Fibroblast of mammary gland (primary cell): ENCODE measurements around the gene TIMM17A.

Experiments used
- DNase-seq: peaks from one replicate; pipeline ENCODE4 v3.0.0-alpha.2; 2010; ENCODE audit warnings: low read depth
- H3K4me3 ChIP-seq: 2 replicates; pipeline ENCODE4 v1.5.1; 2011; ENCODE audit warnings: low read depth, mild to moderate bottlenecking, low read length, moderate library complexity; ENCODE audit not compliant: control insufficient read depth
- TF ChIP-seq, protein P1 (sequence below): conservative IDR thresholded peaks from 2 replicates; pipeline ENCODE4 v1.5.1; 2011; ENCODE audit warnings: low read depth, low read length, inconsistent platforms; ENCODE audit not compliant: control insufficient read depth, insufficient read depth

TIMM17A gene

DNA sequence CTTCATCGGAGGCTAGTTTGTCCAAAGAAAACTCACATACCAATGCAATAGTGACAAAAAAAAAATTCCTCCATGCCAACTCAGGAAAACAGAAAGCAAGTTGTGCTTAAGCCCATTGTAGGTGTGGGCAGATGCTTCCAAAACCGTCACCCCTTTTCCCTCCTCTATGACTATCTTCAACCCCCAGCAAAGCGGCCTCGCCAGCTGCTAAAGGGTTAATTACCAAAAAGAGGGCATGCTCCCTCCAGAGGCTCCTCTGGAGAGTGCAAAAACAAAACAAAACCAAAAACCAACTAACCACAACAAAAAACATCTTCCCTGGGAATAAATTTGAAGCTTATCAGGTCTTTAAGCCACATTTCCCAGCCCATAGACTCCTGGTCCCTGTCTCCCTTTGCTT, 10.1 kb upstream of the TIMM17A start:
- TF ChIP-seq, protein P1, sequence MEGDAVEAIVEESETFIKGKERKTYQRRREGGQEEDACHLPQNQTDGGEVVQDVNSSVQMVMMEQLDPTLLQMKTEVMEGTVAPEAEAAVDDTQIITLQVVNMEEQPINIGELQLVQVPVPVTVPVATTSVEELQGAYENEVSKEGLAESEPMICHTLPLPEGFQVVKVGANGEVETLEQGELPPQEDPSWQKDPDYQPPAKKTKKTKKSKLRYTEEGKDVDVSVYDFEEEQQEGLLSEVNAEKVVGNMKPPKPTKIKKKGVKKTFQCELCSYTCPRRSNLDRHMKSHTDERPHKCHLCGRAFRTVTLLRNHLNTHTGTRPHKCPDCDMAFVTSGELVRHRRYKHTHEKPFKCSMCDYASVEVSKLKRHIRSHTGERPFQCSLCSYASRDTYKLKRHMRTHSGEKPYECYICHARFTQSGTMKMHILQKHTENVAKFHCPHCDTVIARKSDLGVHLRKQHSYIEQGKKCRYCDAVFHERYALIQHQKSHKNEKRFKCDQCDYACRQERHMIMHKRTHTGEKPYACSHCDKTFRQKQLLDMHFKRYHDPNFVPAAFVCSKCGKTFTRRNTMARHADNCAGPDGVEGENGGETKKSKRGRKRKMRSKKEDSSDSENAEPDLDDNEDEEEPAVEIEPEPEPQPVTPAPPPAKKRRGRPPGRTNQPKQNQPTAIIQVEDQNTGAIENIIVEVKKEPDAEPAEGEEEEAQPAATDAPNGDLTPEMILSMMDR, result peak; percentile 49
- H3K4me3 ChIP-seq, result peak overlapping the region; percentile 58
- DNase-seq, result no peak

DNA sequence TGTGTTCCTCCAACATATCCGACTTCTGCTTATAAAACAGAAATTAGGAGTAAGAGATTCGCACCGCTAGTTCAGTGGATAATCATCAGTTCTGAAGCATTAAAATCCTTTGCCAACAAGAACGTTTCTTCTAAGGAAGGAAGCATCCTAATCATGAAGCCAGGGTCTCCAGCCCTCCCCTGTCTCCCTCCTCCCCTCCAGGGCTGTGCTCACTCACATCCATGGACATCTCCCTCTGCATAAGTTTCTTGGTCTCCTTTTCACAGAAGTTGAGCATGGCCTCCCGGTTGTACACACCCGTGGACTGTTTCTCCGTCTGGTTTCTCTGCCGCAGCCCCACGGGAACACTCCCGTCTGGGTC, 9.5 kb upstream of the TIMM17A start:
- no peak for DNase-seq
- H3K4me3 ChIP-seq, result peak overlapping the region; percentile 58
- TF ChIP-seq, protein P1, result no peak

DNA sequence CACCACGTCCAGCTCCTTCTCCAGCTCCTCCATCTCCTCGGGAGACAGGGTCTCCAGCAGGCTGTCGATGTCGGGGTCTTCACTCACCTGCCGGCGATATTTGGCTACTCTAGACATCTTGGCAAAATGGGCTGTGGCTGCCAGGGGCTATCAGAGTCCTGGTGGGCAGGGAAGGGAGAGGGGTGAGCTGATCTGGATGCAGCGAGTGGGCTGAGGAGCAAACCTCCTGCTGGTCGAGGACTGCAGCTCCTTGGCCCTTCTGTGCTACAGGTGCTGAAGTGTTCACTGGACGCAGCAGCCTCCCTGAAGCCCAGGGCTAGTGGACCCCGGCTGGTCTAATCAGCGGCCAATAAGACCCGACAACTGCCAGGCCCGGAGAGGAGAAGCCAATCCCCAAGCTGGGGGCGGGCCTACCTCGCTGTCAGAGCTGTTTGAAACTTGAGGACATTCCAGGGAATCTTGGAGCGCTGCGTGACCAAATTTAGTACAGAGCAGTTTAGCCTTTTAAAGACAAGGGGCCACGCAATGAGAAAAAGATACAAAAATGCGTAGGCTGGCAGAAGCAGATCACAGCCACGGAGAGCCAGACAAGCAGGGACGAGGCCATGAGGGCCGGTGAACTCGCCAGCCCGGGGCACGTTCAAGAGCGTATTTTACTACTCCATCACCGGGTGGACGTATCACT, 8.9 kb upstream of the TIMM17A start, which contains the start of gene LMOD1:
LMOD1 (minus strand) TSS at position 325 of the 685 bp plus-strand sequence; CDS start at position 117, 208 bp downstream.
- H3K4me3 ChIP-seq, result peak within 1 kb of the TSS; percentile 58
- TF ChIP-seq, protein P1, result no peak
- DNase-seq, result peak; percentile 86

DNA sequence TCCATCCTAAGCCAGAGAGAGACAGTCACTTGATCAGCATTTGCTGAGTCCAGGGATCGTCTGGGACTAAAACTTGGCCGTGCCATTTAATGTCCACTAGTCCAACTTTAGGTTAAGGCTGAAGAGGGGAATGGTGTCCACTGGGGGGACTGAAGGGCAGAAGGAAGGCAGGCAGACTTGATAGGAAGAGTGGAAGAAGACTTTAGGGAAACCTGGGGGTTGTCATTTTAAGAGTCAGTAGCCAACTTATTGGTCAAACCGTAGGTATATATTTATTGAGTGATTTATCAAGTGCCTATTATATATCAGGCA, 7.7 kb upstream of the TIMM17A start:
- H3K4me3 ChIP-seq, result no peak overlapping the region
- TF ChIP-seq, protein P1, result no peak
- no peak for DNase-seq

DNA sequence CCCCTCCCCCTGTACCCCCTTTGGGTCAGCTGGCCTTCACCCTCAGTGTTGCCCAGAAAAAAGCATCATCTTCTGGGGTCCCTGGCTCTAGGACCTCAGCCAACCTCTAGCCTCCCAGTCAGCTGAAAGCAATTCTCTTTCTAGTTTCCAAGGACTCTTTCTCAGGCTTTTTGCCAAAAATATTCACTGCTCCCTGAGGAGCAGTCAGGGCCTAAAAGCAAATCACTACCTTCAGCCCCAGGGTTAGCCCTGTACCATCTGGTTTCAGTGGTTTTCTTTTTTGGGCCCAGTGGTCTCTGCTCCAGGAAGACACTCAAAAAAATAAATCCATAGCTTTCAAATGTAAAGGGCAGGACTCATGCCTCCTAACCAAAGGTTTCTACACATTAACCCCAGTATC, 5.8 kb upstream of the TIMM17A start:
- no peak overlapping the region for H3K4me3 ChIP-seq
- peak; percentile 55 for DNase-seq
- TF ChIP-seq, protein P1, result no peak

DNA sequence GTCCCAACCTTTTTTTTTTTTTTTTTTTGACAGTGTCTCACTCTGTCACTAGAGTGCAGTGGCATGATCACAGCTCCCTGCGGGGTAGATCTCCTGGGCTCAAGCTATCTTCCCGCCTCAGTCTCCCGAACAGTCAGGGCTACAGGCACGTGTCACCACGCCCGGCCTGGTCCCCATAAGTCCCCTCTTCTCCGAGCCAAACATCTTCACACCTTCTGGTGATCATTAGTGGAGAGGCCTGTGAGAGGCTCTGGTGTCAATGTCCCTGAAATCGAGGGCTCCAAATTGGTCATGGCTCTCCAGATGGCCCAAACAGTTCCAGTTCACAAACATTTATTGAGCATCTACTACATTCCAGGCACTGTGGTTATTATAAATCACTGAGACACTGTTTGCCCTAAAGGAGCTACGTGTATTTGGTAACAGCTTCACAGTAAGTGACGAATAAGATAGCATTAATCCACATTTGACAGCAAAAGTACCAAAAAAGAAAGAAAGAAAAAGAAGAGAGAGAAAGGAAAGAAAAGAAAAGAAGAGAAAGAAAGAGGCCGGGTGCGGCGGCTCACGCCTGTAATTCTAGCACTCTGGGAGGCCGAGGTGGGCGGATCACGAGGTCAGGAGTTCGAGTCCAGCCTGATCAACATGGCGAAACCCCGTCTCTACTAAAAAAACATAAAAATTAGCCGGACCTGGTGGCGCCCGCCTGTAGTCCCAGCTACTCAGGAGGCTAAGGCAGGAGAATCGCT, 867 bp upstream of the TIMM17A start:
- TF ChIP-seq, protein P1, result no peak
- no peak for DNase-seq
- peak overlapping the region; percentile 100 for H3K4me3 ChIP-seq
